Measurements from ENCODE around the gene STK24.
A peak's percentile ranks its signal among the peaks of the same experiment; 100 is the strongest.

STK24 gene

DNA sequence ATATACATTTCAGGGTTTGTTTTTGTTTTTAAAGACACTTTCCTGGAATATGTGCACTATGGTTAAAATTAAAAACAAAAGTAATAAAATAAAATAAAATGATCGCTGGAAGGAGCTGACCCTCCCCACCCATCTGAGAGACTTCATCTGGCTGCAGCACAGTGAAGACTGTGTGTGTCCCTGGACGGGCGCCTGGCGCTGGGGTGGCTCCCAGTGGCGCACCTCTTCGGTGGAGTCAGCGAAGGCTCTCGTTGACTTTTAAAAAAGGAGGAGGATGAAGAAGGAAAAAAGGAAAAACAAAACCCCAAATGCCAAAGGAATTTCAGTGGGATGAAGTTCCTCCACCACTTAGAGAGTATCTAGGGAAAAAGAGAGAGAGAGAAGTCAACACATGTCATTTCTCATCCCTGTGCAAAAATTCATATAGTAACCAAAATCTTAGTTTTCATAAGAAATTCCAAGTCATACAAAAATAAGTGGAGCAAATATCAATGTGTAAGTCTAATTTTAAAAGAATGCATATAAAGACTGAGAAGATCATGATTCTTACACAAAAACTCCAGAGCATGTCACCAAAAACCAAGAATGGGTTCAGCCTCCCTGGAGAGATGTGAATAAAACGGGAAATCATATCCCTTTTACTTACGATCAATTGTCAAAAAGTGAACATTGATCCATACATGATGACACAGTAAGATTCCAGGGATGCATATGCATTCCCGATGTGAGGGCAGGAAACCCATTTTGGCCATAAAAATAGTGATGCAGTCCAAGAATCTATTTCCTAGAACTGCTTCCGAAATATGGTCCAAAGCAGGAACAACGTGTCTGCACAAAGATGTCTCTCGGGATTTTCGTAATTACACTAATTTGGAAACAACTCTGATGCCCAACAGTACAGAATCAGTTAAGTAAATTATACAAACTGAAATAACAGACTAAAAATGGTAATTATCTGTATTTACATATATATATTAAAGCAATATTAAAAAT is 123.8 kb downstream of the STK24 start:
- no peak for DNase-seq (ENCODE audit: low read depth, low spot score)

DNA sequence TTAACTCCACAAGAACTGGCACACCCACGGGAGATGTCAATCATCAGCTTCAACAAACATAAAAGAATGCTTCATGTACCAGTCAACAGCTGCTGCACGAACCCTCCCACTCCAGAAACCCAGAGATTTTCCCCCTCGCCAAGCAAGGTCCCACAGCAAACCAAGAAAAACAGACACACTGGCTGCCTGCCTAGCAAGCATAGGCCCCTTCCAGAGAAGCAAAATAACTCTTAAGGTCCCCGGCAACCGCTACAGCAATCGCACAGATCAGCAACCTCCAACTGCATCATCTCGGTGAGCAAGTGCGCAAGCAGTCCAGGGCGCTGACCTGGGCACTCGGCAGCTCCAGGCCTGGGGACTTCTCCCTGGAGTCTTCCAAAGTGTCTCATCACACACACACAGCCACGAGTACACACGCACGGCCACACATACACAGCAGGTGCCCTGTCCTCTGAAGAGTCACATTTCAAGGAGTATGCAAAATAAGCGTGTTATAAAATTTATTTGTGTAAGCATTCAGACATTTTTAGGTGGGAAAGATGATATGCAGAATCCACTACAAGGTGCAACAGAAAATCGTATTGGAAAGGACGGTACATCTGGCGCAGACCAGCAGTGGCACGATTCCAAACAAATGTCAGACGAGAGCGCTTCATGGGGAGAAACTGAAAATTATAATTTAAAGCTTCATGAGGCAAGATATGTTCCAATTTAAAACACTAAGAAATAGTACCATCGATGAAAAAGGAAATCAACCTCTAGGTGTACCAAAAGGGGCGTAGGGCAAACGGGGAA is 125.0 kb downstream of the STK24 start:
- no peak for DNase-seq (ENCODE audit: low read depth, low spot score)

DNA sequence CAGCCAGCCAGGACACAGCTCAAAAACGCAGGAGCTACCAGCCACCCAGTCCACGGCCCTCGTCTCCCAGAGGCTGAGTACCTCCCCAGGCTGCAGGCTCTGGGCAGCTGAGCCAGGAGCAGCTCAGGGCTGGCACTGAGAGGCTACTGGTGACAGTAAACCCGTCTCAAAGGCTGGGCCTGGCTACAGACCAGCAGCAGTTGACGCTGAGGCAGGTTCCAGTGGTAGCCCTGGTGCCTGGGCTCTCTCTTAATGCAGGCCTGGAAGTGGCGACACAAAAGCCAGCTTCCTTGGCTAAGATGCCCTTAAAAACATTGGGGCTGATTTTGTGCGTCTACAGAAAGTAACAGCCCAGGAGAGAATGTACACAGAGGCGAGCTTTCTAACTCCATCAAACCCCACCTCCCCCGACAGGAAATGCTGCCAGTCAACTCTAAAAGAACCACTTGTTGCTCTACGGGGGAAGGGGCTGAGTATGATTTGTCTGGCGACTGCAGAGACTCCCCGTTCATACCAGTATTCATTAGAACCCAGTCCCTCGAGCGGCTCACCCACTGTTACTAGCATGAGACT is 126.3 kb downstream of the STK24 start:
- no peak for DNase-seq (ENCODE audit: low read depth, low spot score)

DNA sequence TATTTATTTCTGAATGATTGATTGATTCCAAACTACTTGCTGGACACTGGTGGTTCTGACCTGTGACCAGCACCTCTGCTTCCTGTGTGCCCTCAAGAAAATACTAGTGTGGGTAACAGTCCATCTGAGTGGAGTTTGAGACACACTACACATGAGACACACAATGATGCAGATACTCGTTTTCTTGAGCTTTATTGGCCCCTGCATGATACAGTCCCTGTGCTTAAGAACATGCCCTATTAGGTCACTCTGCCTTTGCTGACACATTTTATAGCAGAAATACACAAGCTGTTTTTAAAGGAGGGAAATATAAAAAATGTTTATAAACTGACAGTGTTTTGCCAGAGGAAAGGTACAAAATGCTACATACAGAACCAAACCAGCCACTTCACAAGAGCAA is 126.9 kb downstream of the STK24 start:
- DNase-seq (ENCODE audit: low read depth, low spot score) = no peak

DNA sequence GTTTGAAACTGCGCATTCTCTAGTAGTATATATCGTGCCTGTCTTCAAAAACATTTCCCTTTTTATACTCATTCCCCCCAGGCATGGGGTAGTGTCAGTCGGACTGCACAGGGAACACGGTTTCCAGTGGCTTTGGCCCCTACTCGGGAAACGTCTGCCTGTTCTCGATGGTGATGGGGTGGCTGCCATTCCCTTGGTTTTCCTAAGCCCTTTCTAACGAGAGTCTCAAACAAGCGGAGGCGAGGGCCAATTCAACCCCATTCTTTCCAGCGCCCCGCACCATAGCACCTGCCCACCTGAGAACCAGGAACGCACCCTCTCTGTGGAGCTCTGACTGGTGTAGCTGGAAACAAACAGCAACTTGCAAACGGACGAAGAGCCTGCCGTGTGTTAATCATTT is 127.6 kb downstream of the STK24 start:
- no peak for DNase-seq (ENCODE audit: low read depth, low spot score)

DNA sequence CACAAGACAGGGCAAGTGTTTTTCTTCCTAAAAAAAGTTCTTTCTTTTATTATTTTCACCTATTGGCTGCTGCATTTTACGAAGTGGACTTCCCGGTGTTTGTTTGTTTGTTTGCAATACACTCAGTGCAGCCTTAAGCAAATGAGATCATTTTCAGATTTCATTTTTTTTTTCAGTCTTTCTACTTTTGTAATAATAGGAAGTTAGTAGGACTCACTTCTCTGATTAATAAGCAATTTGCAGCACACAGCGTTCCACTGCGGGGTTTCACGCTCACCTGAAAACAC is 128.3 kb downstream of the STK24 start:
- no peak for DNase-seq (ENCODE audit: low read depth, low spot score)

DNA sequence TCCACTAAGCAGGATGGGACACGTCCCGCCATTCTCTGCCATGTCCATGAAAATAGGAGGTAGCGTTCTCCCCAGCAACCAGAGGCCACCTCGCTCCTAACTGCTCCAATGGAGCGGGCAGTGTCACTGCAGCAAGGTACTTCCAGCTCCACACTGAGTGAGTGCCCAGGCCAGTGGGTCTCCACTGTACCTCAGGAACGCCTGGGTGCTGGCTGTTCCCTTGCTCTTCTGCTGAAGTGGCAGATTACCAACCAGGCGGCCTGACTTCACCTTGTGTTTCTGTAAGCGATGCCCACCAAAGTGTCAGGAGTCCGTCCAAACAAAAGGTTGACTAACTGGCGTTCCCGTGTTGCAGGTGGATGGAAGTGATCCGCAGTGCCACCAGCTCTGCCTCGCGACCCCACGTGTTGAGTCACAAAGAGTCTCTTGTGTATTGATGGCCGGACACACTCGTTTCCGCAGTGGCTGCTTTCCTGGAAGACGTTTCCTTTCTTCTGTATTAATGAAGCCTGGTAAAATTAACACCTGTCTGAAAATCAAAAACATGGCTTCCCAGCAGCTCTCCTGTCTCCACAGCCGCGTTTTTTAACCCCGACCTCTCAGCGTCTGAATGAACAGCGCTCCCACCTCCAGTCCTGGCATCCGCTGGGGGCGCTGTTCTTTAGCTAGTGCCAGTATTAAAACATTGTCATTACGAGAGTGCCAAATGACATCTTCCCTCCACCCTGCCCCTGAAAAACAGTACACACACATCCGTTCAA is 128.8 kb downstream of the STK24 start:
- DNase-seq (ENCODE audit: low read depth, low spot score) = no peak

DNA sequence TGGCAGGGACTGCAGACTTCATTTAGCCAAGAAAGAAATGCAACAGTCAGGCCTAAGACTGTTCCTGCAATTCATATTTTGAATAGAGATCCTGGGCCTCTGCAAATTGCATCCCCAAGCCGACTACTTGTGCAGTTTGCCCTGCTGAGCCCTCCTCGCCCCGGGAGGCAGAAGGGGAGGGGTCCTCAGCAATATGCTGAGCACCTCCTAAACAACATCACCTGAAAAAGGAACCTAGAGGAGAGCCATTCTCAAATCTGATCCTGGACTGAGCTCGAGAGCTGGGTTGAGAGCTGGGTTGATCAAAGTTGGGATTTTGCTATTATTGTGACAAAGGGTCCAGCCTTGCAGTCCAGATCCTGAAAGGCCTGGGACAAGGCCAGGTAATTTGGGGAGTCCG is 129.8 kb downstream of the STK24 start:
- DNase-seq (ENCODE audit: low read depth, low spot score) = no peak

DNA sequence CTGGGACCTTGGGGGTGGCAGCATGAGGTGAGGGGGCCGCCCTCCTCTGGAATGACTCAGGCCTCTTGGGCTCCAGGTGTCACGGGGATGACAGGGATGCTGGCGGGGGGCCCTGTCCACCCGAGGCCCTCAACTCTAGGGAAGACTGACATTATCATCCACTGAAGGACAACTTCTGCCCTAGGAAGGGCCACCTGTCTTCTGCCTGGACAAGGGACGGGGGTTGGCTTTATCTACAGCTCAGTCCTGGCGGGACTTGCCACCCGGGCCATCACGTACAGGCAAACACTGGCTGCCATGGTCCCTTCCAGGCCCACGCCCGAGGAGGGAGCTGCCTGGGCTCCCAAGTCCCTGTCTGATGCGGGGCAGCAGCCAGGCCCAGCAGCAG is 130.7 kb downstream of the STK24 start:
- no peak for DNase-seq (ENCODE audit: low read depth, low spot score)

DNA sequence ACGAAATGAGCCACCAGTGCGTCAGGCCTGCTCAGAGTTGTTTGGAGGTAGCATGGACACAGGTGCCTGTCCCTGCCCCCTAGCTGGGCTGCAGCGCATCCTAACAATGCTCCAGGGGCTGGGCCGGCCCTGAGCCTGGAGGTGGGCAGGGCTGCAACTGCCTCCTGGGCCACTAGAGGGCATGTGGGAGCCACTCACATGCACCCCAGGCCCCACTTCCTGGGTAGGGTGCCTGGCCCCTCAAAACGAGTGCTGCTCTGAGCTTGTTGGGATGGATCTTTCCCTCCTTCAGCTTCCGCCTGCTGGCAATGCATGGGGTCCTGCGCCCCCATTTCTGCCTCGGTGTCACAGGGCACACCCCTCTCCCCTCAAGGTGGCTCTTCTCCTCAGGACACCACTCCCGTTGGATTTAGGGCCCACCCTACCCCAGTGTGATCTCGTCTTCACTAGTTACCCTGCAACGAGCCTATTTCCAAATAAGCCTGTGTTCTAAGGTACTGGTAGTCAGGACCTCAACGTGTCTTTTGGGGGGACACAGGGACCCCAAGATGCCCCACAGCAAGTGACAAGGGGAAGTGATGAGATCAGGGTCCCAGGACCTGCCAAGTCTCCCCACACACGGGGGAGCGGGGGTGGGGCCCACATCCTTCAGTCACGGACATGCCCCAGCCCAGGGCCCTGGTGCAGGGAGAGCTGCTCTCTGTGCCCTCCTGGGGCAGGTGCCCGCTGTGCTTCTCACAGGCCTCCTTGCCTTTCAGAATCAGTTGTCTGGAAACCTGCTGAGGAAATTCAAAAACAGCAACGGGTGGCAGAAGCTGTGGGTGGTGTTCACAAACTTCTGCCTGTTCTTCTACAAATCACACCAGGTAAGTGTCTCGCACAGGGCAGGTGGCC is 131.3 kb downstream of the STK24 start:
- DNase-seq (ENCODE audit: low read depth, low spot score) = peak; percentile 33

DNA sequence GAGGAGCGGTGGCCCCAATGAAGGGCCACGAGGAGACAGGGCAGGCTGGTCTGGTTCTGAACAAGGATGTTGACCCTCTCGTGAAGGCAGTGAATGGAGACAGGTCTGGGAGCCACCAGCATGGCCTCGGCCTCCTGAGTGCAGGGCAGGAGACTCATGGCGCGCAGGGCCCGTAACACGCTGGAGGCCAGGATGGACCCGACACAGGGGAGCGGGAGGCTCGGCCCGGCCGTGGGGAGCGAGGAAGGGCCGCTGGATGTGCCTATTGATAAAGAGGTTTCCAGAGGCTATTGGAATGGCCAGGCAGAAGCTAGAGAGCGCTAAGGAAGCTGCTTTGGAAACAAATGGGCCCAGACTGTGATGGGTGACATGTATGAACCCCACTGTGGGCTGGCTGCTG is 132.5 kb downstream of the STK24 start:
- DNase-seq (ENCODE audit: low read depth, low spot score) = no peak

DNA sequence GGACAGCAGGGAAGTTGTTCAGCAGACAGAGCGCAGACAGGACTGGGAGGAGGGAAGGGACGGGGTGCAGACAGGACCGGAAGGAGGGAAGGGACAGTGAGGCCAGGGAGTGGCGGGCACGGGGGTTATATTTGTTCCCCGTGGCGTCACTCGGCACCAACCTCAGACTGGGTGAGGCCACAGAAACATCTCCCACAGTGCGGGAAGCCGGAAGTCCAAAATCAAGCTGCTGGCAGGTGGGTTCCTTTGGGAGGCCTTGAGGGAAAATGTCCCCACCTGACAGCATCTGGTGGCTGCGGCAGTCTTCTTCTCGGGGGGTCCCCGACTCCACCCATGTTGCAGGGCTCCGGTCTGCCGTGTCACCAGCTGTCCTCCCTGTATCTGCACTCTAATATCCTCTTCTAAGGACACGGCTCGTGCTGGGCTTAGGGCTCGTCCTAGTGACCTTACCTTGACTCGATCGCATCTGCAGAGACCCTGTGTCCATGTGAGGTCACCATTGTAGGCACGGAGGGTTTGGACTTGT is 133.0 kb downstream of the STK24 start:
- DNase-seq (ENCODE audit: low read depth, low spot score) = no peak

DNA sequence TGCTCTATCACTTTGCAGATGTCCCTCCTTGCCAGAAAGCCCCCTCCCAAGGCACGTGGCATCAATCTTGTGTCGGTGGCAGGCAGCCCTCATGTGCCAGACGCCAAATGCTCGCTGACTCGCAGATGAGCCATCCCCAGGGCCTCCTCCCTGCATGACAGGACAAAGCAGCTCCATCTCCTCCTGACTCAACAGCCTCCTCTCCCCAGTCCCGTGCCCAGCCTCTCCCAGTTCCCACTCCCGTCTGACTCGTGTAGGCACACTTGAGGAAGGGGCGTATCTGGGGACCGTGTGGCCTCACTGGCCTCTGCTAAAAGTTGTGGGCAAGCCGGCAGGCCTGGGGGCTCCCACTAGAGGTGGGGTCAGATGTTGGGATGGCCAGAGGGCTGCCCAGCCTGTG is 133.6 kb downstream of the STK24 start:
- no peak for DNase-seq (ENCODE audit: low read depth, low spot score)

DNA sequence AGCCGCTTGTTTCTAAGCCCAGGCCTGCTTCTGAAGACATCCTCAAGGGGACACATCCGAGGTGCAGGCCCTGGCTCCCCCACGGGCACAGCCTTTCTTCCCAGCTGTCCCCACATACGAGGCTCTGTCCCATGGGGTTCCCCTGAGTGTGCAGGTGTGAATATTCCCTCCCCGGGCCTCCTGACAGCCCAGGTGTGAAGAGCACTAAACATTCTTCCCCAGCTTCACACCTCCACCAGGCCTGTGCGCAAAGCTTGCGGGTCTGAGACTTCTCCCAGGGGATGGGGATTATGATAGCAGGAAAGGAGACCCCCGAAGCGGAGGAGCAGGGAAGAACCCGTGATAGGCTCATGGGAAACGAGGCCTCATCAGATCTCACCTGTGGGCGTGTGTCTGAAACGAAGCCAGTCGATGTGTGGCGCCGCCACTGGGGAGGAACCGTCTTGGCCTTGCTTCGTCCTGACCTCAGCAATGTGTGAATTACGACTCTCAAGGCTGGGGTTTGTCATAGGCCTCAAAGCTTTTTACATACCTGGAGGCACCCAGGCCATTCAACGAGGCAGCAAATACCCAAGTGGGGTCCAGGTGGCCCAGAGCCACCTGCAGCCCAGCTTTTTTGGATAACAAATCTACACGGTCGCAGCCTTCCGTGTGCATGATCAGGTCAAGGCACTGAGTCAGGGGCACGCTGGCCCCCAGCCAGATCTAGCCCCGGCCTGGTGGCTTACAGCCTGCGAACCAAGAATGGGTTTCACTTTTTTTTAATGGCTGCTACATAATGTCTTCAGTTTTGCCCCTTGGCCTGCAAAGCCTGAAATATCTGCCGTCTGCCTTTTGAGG is 134.3 kb downstream of the STK24 start:
- DNase-seq (ENCODE audit: low read depth, low spot score) = no peak

DNA sequence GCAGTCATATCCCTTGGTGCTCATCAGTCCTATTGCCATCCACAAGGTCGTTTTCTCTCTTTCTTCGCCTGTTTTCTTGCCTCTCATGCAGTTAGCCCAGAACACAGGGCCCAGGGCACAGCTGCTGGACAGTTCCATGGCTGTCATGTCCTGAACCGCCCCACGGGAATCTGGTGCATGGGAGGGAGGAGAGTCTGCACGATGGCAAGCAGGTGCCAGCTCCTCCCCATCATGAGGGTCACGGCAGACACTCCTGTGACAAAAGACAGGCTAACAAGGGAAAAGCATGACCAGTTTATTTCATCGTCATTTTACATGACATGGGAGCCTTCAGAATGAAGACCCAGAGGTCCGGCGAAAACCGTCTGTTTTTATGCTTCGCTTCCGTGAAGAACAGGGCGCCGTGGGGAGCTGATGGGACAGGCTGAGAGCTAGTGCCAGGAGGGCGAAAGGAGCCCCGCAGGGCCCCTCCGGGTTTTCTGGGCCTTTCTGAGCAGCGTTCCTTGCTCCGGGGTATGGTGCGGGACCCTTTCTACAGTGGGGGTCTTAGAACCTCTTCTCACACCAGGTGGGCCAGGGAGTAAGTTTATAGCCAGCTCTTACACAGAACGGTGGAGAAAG is 135.7 kb downstream of the STK24 start:
- no peak for DNase-seq (ENCODE audit: low read depth, low spot score)

DNA sequence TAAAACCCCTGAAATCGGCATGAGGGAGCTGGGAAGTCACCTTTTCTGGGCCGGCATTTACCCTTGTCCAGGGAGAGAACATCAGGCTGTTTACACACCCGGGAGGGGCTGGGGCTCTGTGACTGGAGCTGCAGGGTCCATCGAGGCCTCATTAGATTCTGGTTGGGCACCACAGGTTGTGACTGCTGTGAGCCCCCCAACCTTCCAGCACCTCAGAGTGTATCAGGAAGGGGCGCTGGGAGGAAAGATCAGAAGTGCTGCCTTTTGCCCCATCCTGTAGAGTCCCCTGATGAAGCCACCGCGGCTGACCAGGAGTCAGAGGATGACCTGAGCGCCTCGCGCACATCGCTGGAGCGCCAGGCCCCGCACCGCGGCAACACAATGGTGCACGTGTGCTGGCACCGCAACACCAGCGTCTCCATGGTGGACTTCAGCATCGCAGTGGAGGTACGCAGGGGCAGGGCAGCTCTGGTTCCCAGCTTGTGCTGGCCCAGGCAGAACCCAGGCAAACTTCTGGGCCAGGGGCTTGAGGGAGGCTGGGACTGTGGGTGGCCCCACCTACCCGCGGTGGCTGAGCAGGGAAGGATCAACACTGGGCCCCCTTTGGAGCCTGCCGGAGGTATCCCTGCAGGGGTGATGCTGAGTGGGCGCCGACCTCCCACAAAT is 136.4 kb downstream of the STK24 start:
- DNase-seq (ENCODE audit: low read depth, low spot score) = no peak

DNA sequence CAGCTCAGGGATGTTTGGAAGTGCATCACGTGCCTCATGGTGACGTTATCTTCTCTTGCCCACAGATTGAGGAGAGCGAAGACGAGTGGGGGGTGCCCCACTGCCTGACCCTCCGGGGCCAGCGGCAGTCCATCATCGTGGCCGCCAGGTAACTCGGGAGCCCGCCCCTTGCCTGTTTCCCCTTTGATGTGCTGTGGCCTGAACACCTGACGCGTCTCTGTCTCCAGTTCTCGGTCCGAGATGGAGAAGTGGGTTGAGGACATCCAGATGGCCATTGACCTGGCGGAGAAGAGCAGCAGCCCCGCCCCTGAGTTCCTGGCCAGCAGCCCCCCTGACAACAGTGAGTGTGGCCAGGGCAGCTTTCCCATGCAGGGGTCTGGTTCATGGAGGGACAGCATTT is 137.0 kb downstream of the STK24 start:
- DNase-seq (ENCODE audit: low read depth, low spot score) = no peak

DNA sequence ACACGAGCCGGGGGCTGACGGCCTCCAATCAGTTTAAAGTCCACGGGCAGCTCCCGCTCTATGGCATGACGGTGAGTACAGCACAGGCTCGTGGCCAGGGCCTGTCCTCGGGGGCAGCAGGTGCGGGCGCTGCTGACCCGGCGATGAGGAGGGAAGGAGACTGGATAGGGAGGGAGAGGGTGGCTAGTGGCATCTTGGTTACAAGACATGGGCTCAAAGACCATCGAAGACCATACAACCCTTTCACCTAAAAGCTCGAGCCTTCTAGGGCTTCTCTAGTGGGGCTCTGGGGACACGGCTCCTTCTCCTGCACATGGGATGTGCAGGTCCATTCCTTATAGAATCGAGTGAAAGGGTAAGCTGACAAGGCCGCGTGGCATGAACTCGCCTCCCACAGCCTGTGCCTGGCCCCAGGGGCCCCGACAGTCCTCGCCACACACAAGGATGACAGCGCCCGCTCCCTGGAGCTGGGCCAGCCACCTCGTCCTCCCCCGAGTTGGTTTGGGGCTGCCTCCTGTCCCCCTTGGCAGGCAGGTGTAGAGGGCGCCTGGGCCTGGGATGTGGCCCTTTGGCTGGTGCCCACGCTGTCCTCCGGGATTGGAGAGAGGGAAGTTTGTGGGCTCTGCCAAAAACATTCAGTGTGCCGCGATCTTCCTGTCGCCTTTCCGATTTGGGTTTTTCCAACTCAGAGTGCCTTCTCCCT is 137.6 kb downstream of the STK24 start:
- no peak for DNase-seq (ENCODE audit: low read depth, low spot score)
